ENCODE measurements around the gene SLC7A1.

The SLC7A1 gene

GRCh38 chr13:29583073-29583785, 12.3 kb downstream of the SLC7A1 start:
- DNase-seq (ENCODE audit: low read depth in 2 of 2) = no peak

GRCh38 chr13:29582171-29582570, 13.3 kb downstream of the SLC7A1 start:
- DNase-seq (ENCODE audit: low read depth in 2 of 2) = no peak

GRCh38 chr13:29581666-29582065, 13.8 kb downstream of the SLC7A1 start:
- DNase-seq (ENCODE audit: low read depth in 2 of 2) = no peak

- DNase-seq (ENCODE audit: low read depth in 2 of 2) = no peak
Measured at GRCh38 chr13:29579094-29579493, 16.4 kb downstream of the SLC7A1 start.

GRCh38 chr13:29578300-29579085, 17.0 kb downstream of the SLC7A1 start:
- DNase-seq (ENCODE audit: low read depth in 2 of 2) = no peak

- DNase-seq (ENCODE audit: low read depth in 2 of 2) = no peak
Measured at GRCh38 chr13:29577136-29578051, 18.1 kb downstream of the SLC7A1 start.

GRCh38 chr13:29576581-29576980, 18.9 kb downstream of the SLC7A1 start:
- DNase-seq (ENCODE audit: low read depth in 2 of 2) = no peak

- DNase-seq (ENCODE audit: low read depth in 2 of 2) = no peak
Measured at GRCh38 chr13:29575098-29575497, 20.4 kb downstream of the SLC7A1 start.

GRCh38 chr13:29573190-29573589, 22.3 kb downstream of the SLC7A1 start:
- DNase-seq (ENCODE audit: low read depth in 2 of 2) = no peak

GRCh38 chr13:29572575-29572974, 22.9 kb downstream of the SLC7A1 start:
- DNase-seq (ENCODE audit: low read depth in 2 of 2) = no peak

GRCh38 chr13:29571876-29572570, 23.5 kb downstream of the SLC7A1 start:
- DNase-seq (ENCODE audit: low read depth in 2 of 2) = no peak

- DNase-seq (ENCODE audit: low read depth in 2 of 2) = no peak
Measured at GRCh38 chr13:29570051-29570654, 25.3 kb downstream of the SLC7A1 start.

- no peak for DNase-seq (ENCODE audit: low read depth in 2 of 2)
Measured at GRCh38 chr13:29569253-29570050, 26.0 kb downstream of the SLC7A1 start.

GRCh38 chr13:29568731-29569130, 26.8 kb downstream of the SLC7A1 start:
- DNase-seq (ENCODE audit: low read depth in 2 of 2) = no peak

- DNase-seq (ENCODE audit: low read depth in 2 of 2) = no peak
Measured at GRCh38 chr13:29567411-29567810, 28.1 kb downstream of the SLC7A1 start.

GRCh38 chr13:29566206-29566605, 29.3 kb downstream of the SLC7A1 start:
- DNase-seq (ENCODE audit: low read depth in 2 of 2) = no peak

- DNase-seq (ENCODE audit: low read depth in 2 of 2) = no peak
Measured at GRCh38 chr13:29564818-29565217, 30.7 kb downstream of the SLC7A1 start.

GRCh38 chr13:29564373-29564772, 31.1 kb downstream of the SLC7A1 start:
- DNase-seq (ENCODE audit: low read depth in 2 of 2) = no peak

- no peak for DNase-seq (ENCODE audit: low read depth in 2 of 2)
Measured at GRCh38 chr13:29563941-29564340, 31.5 kb downstream of the SLC7A1 start.

- DNase-seq (ENCODE audit: low read depth in 2 of 2) = no peak
Measured at GRCh38 chr13:29562786-29563438, 32.6 kb downstream of the SLC7A1 start.
